Activated T-cell treated with anti-CD3 and anti-CD28 coated beads for 4 hours (primary cell): Measurements from ENCODE around the gene ACSF3.
"Not testable (repeated sequence)": the region's sequence is repeated elsewhere in the genome, so short reads cannot be mapped to it uniquely, and the experiment has no call there.

Source experiments
- DNase-seq: peaks from one replicate; pipeline ENCODE4 v3.0.0-alpha.2; 2020

Gene ACSF3

GRCh38 chr16:89165681-89165979, 72.0 kb downstream of the ACSF3 start:
- DNase-seq = not testable (repeated sequence)

- no peak for DNase-seq
Measured at GRCh38 chr16:89166696-89167424, 73.2 kb downstream of the ACSF3 start.

- DNase-seq = peak; percentile 82
Measured at GRCh38 chr16:89167425-89167941, 73.8 kb downstream of the ACSF3 start.

- no peak for DNase-seq
Measured at GRCh38 chr16:89168381-89169189, 74.9 kb downstream of the ACSF3 start.

- DNase-seq = no peak
Measured at GRCh38 chr16:89169778-89170177, 76.1 kb downstream of the ACSF3 start.

- no peak for DNase-seq
Measured at GRCh38 chr16:89170346-89171215, 76.9 kb downstream of the ACSF3 start.

GRCh38 chr16:89171216-89172170, 77.8 kb downstream of the ACSF3 start, which contains the start of gene CDH15:
Gene CDH15 (plus strand): TSS chr16:89171748. CDS start chr16:89171832, 84 bp downstream.
- DNase-seq = peak; percentile 90

- DNase-seq = no peak
Measured at GRCh38 chr16:89172171-89172527, 78.5 kb downstream of the ACSF3 start.

- no peak for DNase-seq
Measured at GRCh38 chr16:89172528-89173173, 79.0 kb downstream of the ACSF3 start.

GRCh38 chr16:89173174-89173921, 79.7 kb downstream of the ACSF3 start:
- DNase-seq = no peak

- DNase-seq = no peak
Measured at GRCh38 chr16:89174055-89174827, 80.6 kb downstream of the ACSF3 start.

GRCh38 chr16:89174877-89175276, 81.2 kb downstream of the ACSF3 start:
- no peak for DNase-seq

- no peak for DNase-seq
Measured at GRCh38 chr16:89175280-89176146, 81.9 kb downstream of the ACSF3 start.

- DNase-seq = no peak
Measured at GRCh38 chr16:89176147-89176690, 82.6 kb downstream of the ACSF3 start.

GRCh38 chr16:89176717-89177116, 83.1 kb downstream of the ACSF3 start:
- no peak for DNase-seq

- no peak for DNase-seq
Measured at GRCh38 chr16:89177501-89177900, 83.8 kb downstream of the ACSF3 start.

GRCh38 chr16:89178453-89179147, 84.9 kb downstream of the ACSF3 start:
- no peak for DNase-seq

- no peak for DNase-seq
Measured at GRCh38 chr16:89179148-89179484, 85.5 kb downstream of the ACSF3 start.
